Fibroblast of pulmonary artery (primary cell): ENCODE results near the gene SHROOM3.
"Not testable (repeated sequence)": the region's sequence is repeated elsewhere in the genome, so short reads cannot be mapped to it uniquely, and the experiment has no call there.

Experiments
- DNase-seq: peaks from one replicate; pipeline ENCODE4 v3.0.0-alpha.2; 2010; ENCODE audit warnings: low read depth
- H3K4me3 ChIP-seq: replicated peaks from 2 replicates; pipeline ENCODE4 v1.5.1; 2011; ENCODE audit warnings: low read depth, mild to moderate bottlenecking, control low read depth, low read length, moderate library complexity
- CTCF ChIP-seq: IDR thresholded peaks from 2 replicates; pipeline ENCODE4 v1.5.1; 2011; ENCODE audit warnings: mild to moderate bottlenecking, control low read depth, low read length, inconsistent platforms; ENCODE audit errors: missing control alignments

SHROOM3 gene

GRCh38 chr4:76714226-76714625 is 279.2 kb downstream of the SHROOM3 start:
- TF ChIP-seq CTCF, result no peak
- no peak for DNase-seq
- H3K4me3 ChIP-seq, result no peak overlapping the region

GRCh38 chr4:76716020-76716419 is 281.0 kb downstream of the SHROOM3 start:
- TF ChIP-seq CTCF, result no peak
- H3K4me3 ChIP-seq, result no peak overlapping the region
- no peak for DNase-seq

GRCh38 chr4:76716658-76717057 is 281.6 kb downstream of the SHROOM3 start:
- DNase-seq, result no peak
- no peak for TF ChIP-seq CTCF
- no peak overlapping the region for H3K4me3 ChIP-seq

- no peak overlapping the region for H3K4me3 ChIP-seq
- DNase-seq, result no peak
- TF ChIP-seq CTCF, result no peak
Observed at GRCh38 chr4:76717431-76717830, 282.4 kb downstream of the SHROOM3 start.

GRCh38 chr4:76718021-76718420 is 283.0 kb downstream of the SHROOM3 start:
- TF ChIP-seq CTCF, result no peak
- H3K4me3 ChIP-seq, result no peak overlapping the region
- DNase-seq, result no peak

GRCh38 chr4:76718831-76719230 is 283.8 kb downstream of the SHROOM3 start:
- DNase-seq, result no peak
- no peak for TF ChIP-seq CTCF
- no peak overlapping the region for H3K4me3 ChIP-seq

GRCh38 chr4:76720121-76720520 is 285.1 kb downstream of the SHROOM3 start:
- no peak for TF ChIP-seq CTCF
- DNase-seq, result no peak
- no peak overlapping the region for H3K4me3 ChIP-seq

- not testable (repeated sequence) for H3K4me3 ChIP-seq, DNase-seq
Observed at GRCh38 chr4:76722146-76722545, 287.1 kb downstream of the SHROOM3 start.
